Left lung (tissue), 10 donors: ENCODE results near the gene TXNDC5. TPM values are rescaled to one million over a fixed set of nuclear protein-coding genes. Genes with fewer than 3 reads are reported as not detected.

Source experiments
- ATAC-seq: fragments of 200-7000 bp; cut with Tn5 transposase; one replicate; pipeline ENCODE4 v1.9.1; 2020; ENCODE audit warnings: moderate library complexity
- DNase-seq, 4 donors: peaks; one replicate each; pipeline ENCODE4 v3.0.0-alpha.2; 2013 to 2020
- H3K27ac ChIP-seq, 2 donors: fragments of 200-600 bp; sonication (generic) in 1 of 2; one replicate each; pipeline versions ENCODE4 v1.5.0 to v1.8.0; 2020 to 2021
- H3K27me3 ChIP-seq, 2 donors: fragments of 200-600 bp; sonication (generic) in 1 of 2; one replicate each; pipeline versions ENCODE4 v1.5.0 to v1.8.0; 2020 to 2021
- H3K36me3 ChIP-seq, 2 donors: fragments of 200-600 bp; sonication (generic) in 1 of 2; one replicate each; pipeline versions ENCODE4 v1.5.0 to v1.8.0; 2020 to 2021
- H3K4me1 ChIP-seq, 2 donors: fragments of 200-600 bp; one replicate each; pipeline ENCODE4 v1.8.0; 2021
- H3K4me3 ChIP-seq, 2 donors: fragments of 200-600 bp; sonication (generic) in 1 of 2; one replicate each; pipeline versions ENCODE4 v1.5.0 to v1.8.0; 2020 to 2021; ENCODE audit warnings: mild to moderate bottlenecking in 1 of 2
- H3K9me3 ChIP-seq, 2 donors: fragments of 200-600 bp; sonication (generic) in 1 of 2; one replicate each; pipeline versions ENCODE4 v1.5.0 to v1.8.0; 2020 to 2021
- intact Hi-C, 2 donors: fragments of 100-400 bp; cut with DNase I; formaldehyde crosslinking; loops; one replicate each; pipeline versions ENCODE4 v1.11.2 to v1.14.2; 2022
- polyA plus RNA-seq, 6 donors: library from polyadenylated mRNA; unstranded; fragments of 120-200 nt; gene quantifications; one replicate each; pipeline ENCODE4 v1.2.1, GENCODE V29; 2013; ENCODE audit not compliant: insufficient read length in 6 of 6
- total RNA-seq, 2 donors: library from RNA; stranded (reverse); fragmentation: NEBNext Ultra II Directional; extraction: Animal tissue kit (Norgen Biotek cat#: 25700); gene quantifications; one replicate each; pipeline ENCODE4 v1.2.1, GENCODE V29; 2021
- TF ChIP-seq, protein P1 (sequence below), 2 donors: fragments of 200-600 bp; sonication (generic) in 1 of 2; IDR thresholded peaks; one replicate each; pipeline versions ENCODE4 v1.5.0 to v1.8.0; 2021; ENCODE audit warnings: antibody characterized with exemption in 2 of 2
- donor health status: DM: no; HTN: yes; CAD: no.
- donor health status: DM: no; HTN: no; CAD: no.

TXNDC5 gene
- total and polyA plus RNA-seq, 8 donors: 93.2 to 224 (median 115) TPM

DNA sequence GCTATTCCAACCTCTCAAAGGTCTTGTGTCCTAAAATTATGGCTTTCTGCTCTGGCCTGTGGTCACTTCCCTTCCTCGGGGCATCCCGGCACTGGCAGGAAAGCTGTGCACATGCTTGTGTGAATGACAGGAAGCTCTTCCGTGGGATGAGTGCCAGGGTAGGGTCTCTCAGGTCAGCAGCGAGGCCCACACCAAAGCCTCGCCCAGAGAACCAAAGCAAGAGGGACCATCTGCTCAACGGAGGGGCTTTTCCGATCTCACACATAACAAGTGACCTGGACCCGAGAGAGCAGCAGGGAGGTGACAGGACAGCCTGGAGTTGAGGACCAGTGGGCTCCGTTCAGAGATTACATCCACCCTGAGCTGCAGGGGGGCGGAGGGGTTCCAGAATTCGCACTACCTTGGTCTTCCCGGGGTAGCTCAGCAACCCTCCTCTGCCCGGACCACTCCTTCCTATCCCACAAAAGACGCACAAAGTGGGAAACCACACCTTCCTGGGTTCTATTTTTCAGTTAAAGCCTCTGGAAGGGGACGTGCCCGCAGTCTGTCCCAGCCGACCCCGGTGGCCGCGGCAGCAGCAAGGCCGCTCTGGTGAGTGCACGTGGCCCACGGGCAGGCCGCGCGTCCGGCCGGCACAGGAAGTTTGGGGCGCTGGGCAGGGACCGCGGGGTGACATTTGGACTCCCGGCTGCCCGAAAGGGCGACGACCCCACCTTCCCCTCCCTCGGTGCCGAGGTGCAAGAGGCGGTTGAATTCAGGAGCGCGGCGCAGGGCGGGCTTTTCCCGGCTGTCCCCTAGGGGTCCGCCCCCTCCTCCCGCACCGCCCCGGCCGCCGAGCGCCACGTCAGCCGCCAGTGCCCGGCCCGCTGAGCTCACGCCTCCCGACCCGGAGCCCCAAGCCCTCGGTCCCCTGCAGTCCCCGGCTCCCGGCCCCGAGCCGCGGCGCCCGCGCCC, 988 bp downstream of the TXNDC5 start:
- Histone ChIP-seq H3K27ac (peak overlapping the region; percentile 48 to 76), H3K27me3 (peaks cover 0 to 8% of the 10 kb centered on the region in 2 donors), H3K4me3 (peak overlapping the region; percentile 78 to 81), H3K9me3 (no peaks in the 10 kb centered on the region), H3K4me1 (peaks cover 7 to 40% of the 10 kb centered on the region in 2 donors), H3K36me3 (peaks cover 0 to 1% of the 10 kb centered on the region in 2 donors)
- intact Hi-C loops: loop anchor here in 1 of 2 donors (10.0 kb wide), 1 partner anchor 85 kb away; no protein-coding TSS in a partner anchor
- ATAC-seq (peak; percentile 77), DNase-seq (peak in 3 of 4 donors; percentile 57 to 92 (median 71))
- TF ChIP-seq, protein P1, sequence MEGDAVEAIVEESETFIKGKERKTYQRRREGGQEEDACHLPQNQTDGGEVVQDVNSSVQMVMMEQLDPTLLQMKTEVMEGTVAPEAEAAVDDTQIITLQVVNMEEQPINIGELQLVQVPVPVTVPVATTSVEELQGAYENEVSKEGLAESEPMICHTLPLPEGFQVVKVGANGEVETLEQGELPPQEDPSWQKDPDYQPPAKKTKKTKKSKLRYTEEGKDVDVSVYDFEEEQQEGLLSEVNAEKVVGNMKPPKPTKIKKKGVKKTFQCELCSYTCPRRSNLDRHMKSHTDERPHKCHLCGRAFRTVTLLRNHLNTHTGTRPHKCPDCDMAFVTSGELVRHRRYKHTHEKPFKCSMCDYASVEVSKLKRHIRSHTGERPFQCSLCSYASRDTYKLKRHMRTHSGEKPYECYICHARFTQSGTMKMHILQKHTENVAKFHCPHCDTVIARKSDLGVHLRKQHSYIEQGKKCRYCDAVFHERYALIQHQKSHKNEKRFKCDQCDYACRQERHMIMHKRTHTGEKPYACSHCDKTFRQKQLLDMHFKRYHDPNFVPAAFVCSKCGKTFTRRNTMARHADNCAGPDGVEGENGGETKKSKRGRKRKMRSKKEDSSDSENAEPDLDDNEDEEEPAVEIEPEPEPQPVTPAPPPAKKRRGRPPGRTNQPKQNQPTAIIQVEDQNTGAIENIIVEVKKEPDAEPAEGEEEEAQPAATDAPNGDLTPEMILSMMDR (IDR thresholded peaks at IDR 0.05): no peak

DNA sequence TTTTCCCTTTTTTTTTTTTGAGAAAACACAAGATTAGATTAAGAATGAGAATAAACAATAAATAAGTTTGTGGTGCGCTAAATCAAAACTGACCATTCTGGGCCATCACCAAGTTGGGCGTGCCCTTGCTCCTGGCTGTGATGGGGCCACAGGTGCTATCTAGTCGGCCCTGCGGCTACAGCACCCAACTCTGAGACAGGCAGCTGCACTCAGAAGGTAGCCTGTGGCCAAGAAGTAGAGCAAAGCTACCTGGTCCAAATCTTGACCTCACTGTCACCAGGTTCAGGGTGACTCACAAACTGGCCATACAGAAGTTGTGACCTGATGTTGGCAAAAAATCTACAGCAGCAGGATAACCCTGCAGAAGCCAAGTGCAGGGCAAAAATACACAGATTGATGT, 3.4 kb downstream of the TXNDC5 start:
- Histone ChIP-seq H3K36me3 (peaks cover 4 to 25% of the 10 kb centered on the region in 2 donors), H3K4me3 (no peak overlapping the region), H3K4me1 (peaks cover 7 to 40% of the 10 kb centered on the region in 2 donors), H3K9me3 (no peaks in the 10 kb centered on the region), H3K27ac (no peak overlapping the region), H3K27me3 (peaks cover 0 to 8% of the 10 kb centered on the region in 2 donors)
- TF ChIP-seq, protein P1 (IDR thresholded peaks at IDR 0.05): no peak
- DNase-seq (no peak), ATAC-seq (no peak)
- intact Hi-C loops: no loop called here

DNA sequence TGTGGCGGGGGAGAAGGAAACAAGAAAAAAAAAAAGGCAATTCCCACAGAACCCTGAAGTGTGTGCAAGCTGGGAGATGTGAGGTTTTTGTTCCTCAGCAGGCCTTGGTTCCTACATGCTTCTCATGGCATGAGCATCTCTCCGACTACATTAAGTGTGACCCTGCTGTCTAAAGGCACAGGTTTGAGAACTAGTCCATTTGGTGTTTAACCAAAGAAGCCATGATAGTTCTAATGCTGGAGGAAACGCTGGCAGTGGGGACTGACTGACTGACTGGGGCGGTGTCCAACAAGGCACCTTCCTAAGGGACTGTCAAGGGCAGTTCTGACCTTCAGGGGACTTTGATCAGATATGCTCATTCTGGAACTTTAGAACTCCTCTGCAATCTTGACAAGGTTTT, 3.8 kb downstream of the TXNDC5 start:
- H3K36me3 ChIP-seq: peaks cover 4 to 30% of the 10 kb centered on the region in 2 donors
- ATAC-seq (no peak), DNase-seq (no peak)
- H3K27ac ChIP-seq: no peak overlapping the region
- peaks cover 0 to 8% of the 10 kb centered on the region in 2 donors for H3K27me3 ChIP-seq
- intact Hi-C loops: no loop called here
- H3K4me3 ChIP-seq: no peak overlapping the region
- TF ChIP-seq, protein P1 (IDR thresholded peaks at IDR 0.05): no peak
- no peaks in the 10 kb centered on the region for H3K9me3 ChIP-seq
- peaks cover 7 to 40% of the 10 kb centered on the region in 2 donors for H3K4me1 ChIP-seq

DNA sequence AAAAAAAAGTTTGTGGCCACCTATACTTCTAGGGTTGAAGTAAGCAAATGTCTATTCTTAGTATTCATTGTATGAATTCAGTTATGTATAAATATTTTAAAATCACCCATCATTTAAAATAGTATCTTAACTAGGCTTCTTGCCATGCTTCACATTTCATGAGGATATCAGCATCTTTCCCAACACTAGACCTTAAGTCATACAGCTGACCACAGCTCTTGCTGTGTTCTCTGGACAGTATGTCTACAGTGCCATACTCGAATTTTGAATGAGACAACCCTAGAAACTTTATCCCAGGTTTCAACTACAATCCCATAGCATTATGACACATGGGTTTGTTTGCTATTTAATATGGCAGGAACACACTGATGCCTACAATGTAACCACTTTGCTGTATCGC, 5.2 kb downstream of the TXNDC5 start:
- no peak overlapping the region for H3K4me3 ChIP-seq
- peaks cover 7 to 37% of the 10 kb centered on the region in 2 donors for H3K4me1 ChIP-seq
- H3K27me3 ChIP-seq: no peaks in the 10 kb centered on the region
- H3K9me3 ChIP-seq: no peaks in the 10 kb centered on the region
- no peak for ATAC-seq
- TF ChIP-seq, protein P1 (IDR thresholded peaks at IDR 0.05): no peak
- no peak overlapping the region for H3K27ac ChIP-seq
- peaks cover 4 to 43% of the 10 kb centered on the region in 2 donors for H3K36me3 ChIP-seq
- DNase-seq: no peak
- intact Hi-C loops: no loop called here

DNA sequence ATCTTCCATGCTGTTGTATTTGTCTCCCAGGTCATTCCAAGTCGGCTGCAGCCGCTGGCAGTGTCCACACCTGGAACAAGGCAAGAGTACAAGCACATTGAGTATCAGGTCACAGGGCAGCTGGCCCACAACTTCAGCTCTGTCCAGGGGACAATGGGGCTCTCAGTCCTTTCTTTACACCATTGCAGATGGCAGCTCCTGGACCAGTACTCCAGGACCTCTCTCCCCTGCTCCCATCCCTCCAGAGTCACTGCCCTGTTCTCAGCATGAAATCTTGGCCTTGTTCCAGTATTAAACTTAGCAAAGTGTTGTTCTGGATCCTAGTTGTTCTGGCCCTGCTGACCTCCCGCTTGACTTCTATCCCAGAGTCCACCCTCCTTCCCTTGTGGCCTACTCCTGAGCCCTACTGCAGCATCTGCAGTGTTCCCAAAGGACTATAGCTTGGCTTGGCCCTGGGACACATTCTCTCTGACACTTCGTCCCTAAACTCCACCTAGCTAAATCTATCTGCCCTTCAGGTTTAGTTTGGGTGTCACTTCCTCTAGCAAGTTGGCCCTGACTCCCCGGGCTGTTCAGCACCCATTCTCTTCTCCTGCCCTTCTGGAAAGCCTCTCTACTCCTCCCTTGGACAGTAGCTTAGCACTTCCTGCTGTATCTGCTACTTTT, 5.8 kb downstream of the TXNDC5 start:
- ATAC-seq: no peak
- peaks cover 4 to 49% of the 10 kb centered on the region in 2 donors for H3K36me3 ChIP-seq
- intact Hi-C loops: no loop called here

More for the DNA sequence above, 5.8 kb downstream of the TXNDC5 start:
- Histone ChIP-seq H3K27me3 (no peaks in the 10 kb centered on the region), H3K4me1 (peaks cover 7 to 37% of the 10 kb centered on the region in 2 donors), H3K4me3 (no peak overlapping the region), H3K9me3 (no peaks in the 10 kb centered on the region), H3K27ac (no peak overlapping the region)
- no peak for DNase-seq
- TF ChIP-seq, protein P1 (IDR thresholded peaks at IDR 0.05): no peak
